ENCODE measurements around the gene MLKL.

The MLKL gene

DNA sequence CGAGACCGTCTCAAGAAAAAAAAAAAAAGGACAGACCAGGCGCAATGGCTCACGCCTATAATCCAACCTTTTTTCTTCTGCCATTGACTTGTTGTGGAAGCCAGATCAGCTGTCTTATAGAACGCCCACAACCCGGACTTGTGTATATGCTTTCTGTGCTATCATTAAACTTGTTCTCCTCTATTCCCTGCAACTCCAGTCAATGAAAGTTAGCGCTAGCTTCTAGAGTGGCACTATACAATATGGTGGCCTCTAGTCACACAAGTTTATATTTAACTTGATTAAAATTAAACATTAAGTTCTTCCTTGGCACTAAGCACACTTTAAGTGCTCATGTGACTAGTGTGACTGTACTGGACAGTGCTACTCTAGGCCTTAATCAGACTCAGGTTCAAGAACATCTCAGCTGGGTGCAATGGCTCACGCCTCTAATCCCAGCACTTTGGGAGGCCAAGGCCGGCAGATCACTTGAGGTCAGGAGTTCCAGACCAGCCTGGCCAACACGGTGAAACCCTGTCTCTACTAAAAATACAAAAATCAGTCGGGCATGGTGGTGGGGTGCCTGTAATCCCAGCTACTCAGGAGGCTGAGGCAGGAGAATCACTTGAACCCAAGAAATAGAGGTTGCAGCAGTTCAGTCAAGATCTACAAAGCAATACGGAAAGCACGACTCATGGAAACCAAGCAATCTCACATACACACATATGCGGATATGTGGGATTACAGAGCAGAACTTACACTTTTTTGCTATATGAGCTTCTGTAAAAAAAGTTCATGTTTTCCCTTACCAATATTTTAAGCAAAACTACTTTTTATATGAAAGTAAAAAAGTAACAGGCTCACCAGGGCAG is 74.9 kb downstream of the MLKL start:
- DNase-seq (ENCODE audit: low spot score), result no peak
- TF ChIP-seq, protein P1, sequence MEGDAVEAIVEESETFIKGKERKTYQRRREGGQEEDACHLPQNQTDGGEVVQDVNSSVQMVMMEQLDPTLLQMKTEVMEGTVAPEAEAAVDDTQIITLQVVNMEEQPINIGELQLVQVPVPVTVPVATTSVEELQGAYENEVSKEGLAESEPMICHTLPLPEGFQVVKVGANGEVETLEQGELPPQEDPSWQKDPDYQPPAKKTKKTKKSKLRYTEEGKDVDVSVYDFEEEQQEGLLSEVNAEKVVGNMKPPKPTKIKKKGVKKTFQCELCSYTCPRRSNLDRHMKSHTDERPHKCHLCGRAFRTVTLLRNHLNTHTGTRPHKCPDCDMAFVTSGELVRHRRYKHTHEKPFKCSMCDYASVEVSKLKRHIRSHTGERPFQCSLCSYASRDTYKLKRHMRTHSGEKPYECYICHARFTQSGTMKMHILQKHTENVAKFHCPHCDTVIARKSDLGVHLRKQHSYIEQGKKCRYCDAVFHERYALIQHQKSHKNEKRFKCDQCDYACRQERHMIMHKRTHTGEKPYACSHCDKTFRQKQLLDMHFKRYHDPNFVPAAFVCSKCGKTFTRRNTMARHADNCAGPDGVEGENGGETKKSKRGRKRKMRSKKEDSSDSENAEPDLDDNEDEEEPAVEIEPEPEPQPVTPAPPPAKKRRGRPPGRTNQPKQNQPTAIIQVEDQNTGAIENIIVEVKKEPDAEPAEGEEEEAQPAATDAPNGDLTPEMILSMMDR (IDR thresholded peaks at IDR 0.05; ENCODE audit: extremely low read depth, missing control alignments), result no peak

DNA sequence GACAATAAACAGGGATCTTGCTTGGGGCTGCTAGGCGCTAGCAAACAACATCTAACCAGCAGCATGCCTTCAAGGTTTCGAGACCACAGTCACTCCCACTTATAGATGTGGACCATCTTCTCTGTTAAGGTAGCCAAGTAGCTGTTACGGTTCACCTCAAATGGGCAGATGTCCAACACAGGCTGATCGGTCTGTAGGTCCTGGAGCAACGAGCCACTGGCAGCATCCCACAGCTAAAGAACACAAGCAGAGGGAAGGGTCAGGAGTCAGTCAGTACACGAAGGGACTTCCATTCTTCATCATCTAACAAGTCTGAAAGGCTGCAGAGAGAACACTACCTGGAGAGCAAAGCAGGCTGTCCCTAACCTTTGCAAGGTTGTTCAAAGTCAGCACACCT is 76.8 kb downstream of the MLKL start:
- no peak for DNase-seq (ENCODE audit: low spot score)
- TF ChIP-seq, protein P1 (IDR thresholded peaks at IDR 0.05; ENCODE audit: extremely low read depth, missing control alignments), result no peak

DNA sequence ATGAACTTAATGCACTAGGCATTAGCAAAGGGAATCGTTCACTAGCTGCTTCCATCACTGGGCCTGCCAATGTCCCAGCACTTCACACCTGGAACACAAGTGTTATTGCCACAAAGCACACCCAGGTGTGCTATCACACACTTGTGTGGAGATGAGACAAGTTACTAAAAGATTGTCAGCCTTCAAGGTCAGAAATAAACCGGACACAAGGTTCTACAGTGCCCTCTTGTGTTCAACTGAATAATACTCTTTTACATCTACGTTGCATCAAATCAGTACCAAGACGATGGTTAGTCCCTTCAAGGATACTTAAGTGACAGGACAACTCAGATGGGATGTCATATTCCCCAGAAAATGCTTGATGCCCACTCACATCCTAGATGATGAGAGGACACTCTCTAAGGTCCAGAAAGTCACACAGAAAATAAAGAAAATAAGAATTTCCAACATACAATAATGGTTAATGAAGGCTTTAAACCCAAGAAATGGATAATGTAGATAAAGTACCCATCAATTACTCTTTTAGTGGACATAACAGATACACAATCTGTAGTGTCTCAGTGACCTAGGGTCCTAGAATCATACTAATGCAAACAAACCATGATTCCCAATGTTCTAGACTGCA is 77.3 kb downstream of the MLKL start:
- DNase-seq (ENCODE audit: low spot score), result peak; percentile 31
- TF ChIP-seq, protein P1 (IDR thresholded peaks at IDR 0.05; ENCODE audit: extremely low read depth, missing control alignments), result no peak

DNA sequence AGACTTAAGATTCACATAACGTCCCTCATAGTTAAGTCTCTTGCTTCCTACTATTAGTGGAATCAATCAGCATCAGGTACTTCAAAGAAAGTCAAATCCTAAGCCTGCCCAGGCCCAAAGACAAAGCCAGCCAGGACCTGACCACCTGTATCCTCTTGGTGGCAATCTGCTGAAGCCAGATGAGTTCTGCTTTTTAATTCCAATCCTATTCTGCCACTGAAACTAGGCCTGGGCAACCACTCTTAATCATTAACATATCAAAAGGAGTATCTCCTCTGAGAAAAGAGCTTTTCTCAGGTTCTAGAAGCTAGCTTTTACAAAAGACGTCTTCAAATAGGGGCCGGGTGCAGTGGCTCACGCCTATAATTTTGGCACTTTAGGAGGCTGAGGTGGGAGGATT is 78.7 kb downstream of the MLKL start:
- TF ChIP-seq, protein P1 (IDR thresholded peaks at IDR 0.05; ENCODE audit: extremely low read depth, missing control alignments), result no peak
- DNase-seq (ENCODE audit: low spot score), result no peak

All from GM20000 (cell line).